Endothelial cell of umbilical vein (primary cell): ENCODE data around the gene FOXK1. TPM values are rescaled to one million over a fixed set of nuclear protein-coding genes. Genes with fewer than 3 reads are reported as not detected.

ENCODE experiments used
- BruUV-seq: library from RNA; stranded (reverse); fragments of 400-500 nt; replicated peaks from 2 replicates; lab custom pipeline; 2021; lab: Mats Ljungman, UMichigan
- CTCF ChIA-PET: fragments of 300-600, 350-600 bp; sonication (Branson Sonifier 250); formaldehyde crosslinking; loops from one replicate; lab custom pipeline; 2021; ENCODE audit warnings: antibody characterized with exemption, inconsistent platforms; lab: Charles Lee
- POLR2A ChIA-PET: fragments of 300-600, 350-600 bp; sonication (Branson Sonifier 250); formaldehyde crosslinking; loops from one replicate; lab custom pipeline; 2021; ENCODE audit warnings: antibody characterized with exemption, inconsistent platforms; lab: Charles Lee
- DNase-seq: peaks from one replicate; pipeline ENCODE4 v3.0.0-alpha.2; 2011; ENCODE audit warnings: low read depth, low spot score
- FAIRE-seq: peaks from 2 replicates; lab custom pipeline; 2011; peaks lifted over from hg19 to GRCh38; lab: Jason Lieb, UNC
- H2AFZ ChIP-seq: 2 replicates; pipeline ENCODE4 v1.6.0; 2012; ENCODE audit warnings: low read depth, low read length, control low read depth, inconsistent platforms
- H3K27ac ChIP-seq: 2 replicates; pipeline ENCODE4 v1.5.1; 2011; ENCODE audit warnings: low read depth, mild to moderate bottlenecking, control low read depth, low read length, moderate library complexity; ENCODE audit not compliant: insufficient read depth
- H3K27me3 ChIP-seq, 2 experiments: 2 replicates each; pipeline versions ENCODE4 v1.6.0 to v1.6.1; 2011; ENCODE audit warnings: low read length in 2 of 2, mixed read lengths in 1 of 2; ENCODE audit not compliant: control insufficient read depth in 2 of 2, insufficient read depth in 2 of 2
- H3K36me3 ChIP-seq, 2 experiments: 2 replicates in 1 of 2; 3 replicates in 1 of 2; pipeline ENCODE4 v1.5.1; 2011; ENCODE audit warnings: low read length in 2 of 2, mild to moderate bottlenecking in 1 of 2, moderate library complexity in 1 of 2; ENCODE audit not compliant: control insufficient read depth in 2 of 2, insufficient read depth in 2 of 2; ENCODE audit errors: extremely low read depth in 1 of 2
- H3K4me1 ChIP-seq: 3 replicates; pipeline ENCODE4 v1.5.1; 2011; ENCODE audit warnings: mild to moderate bottlenecking, low read length; ENCODE audit not compliant: control insufficient read depth, insufficient read depth; ENCODE audit errors: extremely low read depth
- H3K4me2 ChIP-seq: 2 replicates; pipeline ENCODE4 v1.6.1; 2011; ENCODE audit warnings: low read length, control low read depth, mixed read lengths; ENCODE audit not compliant: insufficient read depth
- H3K4me3 ChIP-seq, 3 experiments: fragments of 200-600 bp in 1 of 3; sonication (generic), shearing (Covaris generic) in 1 of 3; replicated peaks in 1 of 3; 2 replicates each; pipeline ENCODE4 v1.5.1; 2011 to 2016; ENCODE audit warnings: control low read depth in 3 of 3, low read length in 3 of 3, mild to moderate bottlenecking in 2 of 3, inconsistent platforms in 1 of 3, low read depth in 1 of 3, moderate library complexity in 1 of 3; ENCODE audit not compliant: insufficient read depth in 1 of 3
- H3K79me2 ChIP-seq: 2 replicates; pipeline ENCODE4 v1.6.0; 2012; ENCODE audit warnings: low read length, inconsistent platforms; ENCODE audit not compliant: control insufficient read depth, insufficient read depth
- H3K9ac ChIP-seq: replicated peaks from 2 replicates; pipeline ENCODE3; 2011; ENCODE audit warnings: low read length, control low read depth; ENCODE audit not compliant: insufficient read depth; ENCODE audit errors: extremely low read depth
- H3K9me1 ChIP-seq: replicated peaks from 3 replicates; pipeline ENCODE4 v1.6.0; 2011; ENCODE audit warnings: mild to moderate bottlenecking, low read length; ENCODE audit not compliant: control insufficient read depth, insufficient read depth; ENCODE audit errors: extremely low read depth
- H3K9me3 ChIP-seq: replicated peaks from 2 replicates; pipeline ENCODE4 v1.5.1; 2012; ENCODE audit warnings: low read length, inconsistent platforms; ENCODE audit not compliant: control insufficient read depth, insufficient read depth
- H4K20me1 ChIP-seq: replicated peaks from 2 replicates; pipeline ENCODE3; 2011; ENCODE audit warnings: mild to moderate bottlenecking, low read length; ENCODE audit not compliant: control insufficient read depth, insufficient read depth; ENCODE audit errors: extremely low read depth
- EZH2 ChIP-seq: IDR thresholded peaks from 2 replicates; pipeline ENCODE4 v1.6.1; 2012; ENCODE audit warnings: borderline replicate concordance, low read depth, mild to moderate bottlenecking, moderate library complexity, low read length, inconsistent platforms; ENCODE audit not compliant: severe bottlenecking
- FOS ChIP-seq: IDR thresholded peaks from 2 replicates; pipeline ENCODE4 v1.6.1; 2011; ENCODE audit warnings: mild to moderate bottlenecking, low read length, moderate library complexity, borderline replicate concordance; ENCODE audit not compliant: insufficient read depth
- GATA2 ChIP-seq: IDR thresholded peaks from 2 replicates; pipeline ENCODE4 v1.7.0; 2011; ENCODE audit warnings: low read depth, mild to moderate bottlenecking, moderate library complexity, mixed read lengths, low read length; ENCODE audit not compliant: insufficient read length, insufficient read depth
- JUN ChIP-seq: IDR thresholded peaks from 2 replicates; pipeline ENCODE4 v1.6.1; 2011; ENCODE audit warnings: borderline replicate concordance, low read depth; ENCODE audit not compliant: insufficient read length, insufficient read depth
- MYC ChIP-seq: IDR thresholded peaks from one replicate; pipeline ENCODE4 v1.6.1; 2011; ENCODE audit warnings: mild to moderate bottlenecking, low read depth, low read length
- POLR2A ChIP-seq: IDR thresholded peaks from 2 replicates; pipeline ENCODE4 v1.6.1; 2012; ENCODE audit warnings: low read depth, mild to moderate bottlenecking, control low read depth, low read length
- POLR2AphosphoS5 ChIP-seq: IDR thresholded peaks from 2 replicates; pipeline ENCODE4 v1.6.1; 2012; ENCODE audit warnings: low read depth, mild to moderate bottlenecking, control low read depth, low read length, moderate library complexity; ENCODE audit not compliant: insufficient read depth
- dilution Hi-C: fragments of 300-500 bp; cut with MboI; formaldehyde crosslinking; loops from one replicate; pipeline ENCODE4 v1.15.0; 2019; ENCODE audit warnings: low sequenced_read_pairs; ENCODE audit not compliant: extremely low pct_ligation_motif_present
- intact Hi-C: fragments of 100-400 bp; cut with micrococcal nuclease; formaldehyde crosslinking; loops from one replicate; pipeline ENCODE4 v1.10.0; 2022
- polyA plus RNA-seq, 4 experiments: library from polyadenylated mRNA; depleted of rRNA in 3 of 4; stranded (reverse) in 3 of 4; unstranded in 1 of 4; fragments of >200 nt; gene quantifications; 2 replicates each; pipeline versions ENCODE4 v1.2.1 to v1.2.3, GENCODE V29; 2011 to 2012; ENCODE audit warnings: missing spikeins in 1 of 4
- total RNA-seq: library from RNA; stranded (reverse); gene quantifications from 2 replicates; pipeline ENCODE4 v1.2.3, GENCODE V29; 2021
- TF ChIP-seq, protein P1 (sequence below), 2 donors: IDR thresholded peaks; 1 replicate in 1 of 2; 2 replicates in 1 of 2; pipeline ENCODE4 v1.5.1; 2011; ENCODE audit warnings: low read length in 2 of 2, mild to moderate bottlenecking in 2 of 2, moderate library complexity in 2 of 2, control low read depth in 1 of 2, inconsistent platforms in 1 of 2, low read depth in 1 of 2; ENCODE audit not compliant: insufficient read depth in 1 of 2; ENCODE audit errors: extremely low read depth in 1 of 2
- TF ChIP-seq, protein P2 (sequence below): IDR thresholded peaks from 2 replicates; pipeline ENCODE4 v1.6.1; 2011; ENCODE audit not compliant: insufficient read depth, insufficient read length

The FOXK1 gene
- total and polyA plus RNA-seq, 2 donors (not counting 3 experiments of a cell fraction or from before 2014, with no cell fraction given) = 8.0 to 52.1 TPM

DNA sequence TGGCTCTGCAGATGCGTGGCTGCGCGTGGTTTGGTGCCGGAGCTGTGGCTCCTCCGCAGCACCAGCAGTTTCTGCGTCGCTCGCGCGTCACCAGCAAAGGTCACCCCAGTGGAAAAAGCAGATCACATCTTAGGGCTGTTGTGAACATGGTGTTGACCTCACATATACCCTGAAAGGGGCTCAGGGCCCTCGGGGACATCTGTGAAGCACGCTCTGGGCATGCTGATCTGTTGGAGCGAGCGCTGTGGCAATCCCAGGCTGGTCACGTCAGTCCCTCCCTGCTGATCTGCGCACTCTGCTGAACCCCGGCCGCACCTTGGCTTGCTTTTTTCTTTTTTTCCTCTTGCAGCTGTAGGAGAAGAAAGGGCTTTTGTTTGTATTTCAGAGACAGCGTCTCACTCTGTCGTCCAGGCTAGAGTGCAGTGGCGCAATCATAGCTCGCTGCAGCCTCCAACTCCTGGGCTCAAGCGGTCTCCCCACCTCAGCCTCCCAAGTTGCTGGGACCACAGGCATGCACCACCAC, 60.0 kb downstream of the FOXK1 start:
- H3K9me1 ChIP-seq = no peaks in the 10 kb centered on the region
- DNase-seq (no peak), FAIRE-seq (no peak)
- no peak overlapping the region for H3K27ac ChIP-seq
- BruUV-seq = no TSS peak
- H3K4me2 ChIP-seq = no peak overlapping the region
- dilution Hi-C loops = no loop called here
- CTCF ChIA-PET = interaction anchor here (1.1 kb wide), 1 partner anchor 17 kb away, joined by 4 read pairs; no protein-coding TSS in a partner anchor
- POLR2A ChIA-PET = no interaction called here
- H3K27me3 ChIP-seq = no peaks in the 10 kb centered on the region
- peaks cover 7 to 11% of the 10 kb centered on the region in 2 experiments for H3K36me3 ChIP-seq
- intact Hi-C loops = no loop called here
- no peak overlapping the region for H3K4me3 ChIP-seq
- H3K9me3 ChIP-seq = no peaks in the 10 kb centered on the region
- H3K9ac ChIP-seq = no peak overlapping the region
- no peak overlapping the region for H2AFZ ChIP-seq
- no peaks in the 10 kb centered on the region for H4K20me1 ChIP-seq
- peaks cover 41% of the 10 kb centered on the region for H3K4me1 ChIP-seq
- H3K79me2 ChIP-seq = peaks cover 27% of the 10 kb centered on the region
- TF ChIP-seq, protein P1, sequence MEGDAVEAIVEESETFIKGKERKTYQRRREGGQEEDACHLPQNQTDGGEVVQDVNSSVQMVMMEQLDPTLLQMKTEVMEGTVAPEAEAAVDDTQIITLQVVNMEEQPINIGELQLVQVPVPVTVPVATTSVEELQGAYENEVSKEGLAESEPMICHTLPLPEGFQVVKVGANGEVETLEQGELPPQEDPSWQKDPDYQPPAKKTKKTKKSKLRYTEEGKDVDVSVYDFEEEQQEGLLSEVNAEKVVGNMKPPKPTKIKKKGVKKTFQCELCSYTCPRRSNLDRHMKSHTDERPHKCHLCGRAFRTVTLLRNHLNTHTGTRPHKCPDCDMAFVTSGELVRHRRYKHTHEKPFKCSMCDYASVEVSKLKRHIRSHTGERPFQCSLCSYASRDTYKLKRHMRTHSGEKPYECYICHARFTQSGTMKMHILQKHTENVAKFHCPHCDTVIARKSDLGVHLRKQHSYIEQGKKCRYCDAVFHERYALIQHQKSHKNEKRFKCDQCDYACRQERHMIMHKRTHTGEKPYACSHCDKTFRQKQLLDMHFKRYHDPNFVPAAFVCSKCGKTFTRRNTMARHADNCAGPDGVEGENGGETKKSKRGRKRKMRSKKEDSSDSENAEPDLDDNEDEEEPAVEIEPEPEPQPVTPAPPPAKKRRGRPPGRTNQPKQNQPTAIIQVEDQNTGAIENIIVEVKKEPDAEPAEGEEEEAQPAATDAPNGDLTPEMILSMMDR (IDR thresholded peaks at IDR 0.05; ENCODE audit: extremely low read depth in 1 of 2, insufficient read depth in 1 of 2, low read depth in 1 of 2, low read length in 2 of 2) = no peak
- TF ChIP-seq JUN = no peak
- no peak for TF ChIP-seq POLR2AphosphoS5
- TF ChIP-seq MYC = no peak
- TF ChIP-seq FOS = no peak
- no peak for TF ChIP-seq GATA2
- TF ChIP-seq, protein P2, sequence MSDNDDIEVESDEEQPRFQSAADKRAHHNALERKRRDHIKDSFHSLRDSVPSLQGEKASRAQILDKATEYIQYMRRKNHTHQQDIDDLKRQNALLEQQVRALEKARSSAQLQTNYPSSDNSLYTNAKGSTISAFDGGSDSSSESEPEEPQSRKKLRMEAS = no peak
- no peak for TF ChIP-seq EZH2
- no peak for TF ChIP-seq POLR2A
